ENCODE measurements around the gene MFNG. TPM values are rescaled to one million over a fixed set of nuclear protein-coding genes. Genes with fewer than 3 reads are reported as not detected.
A peak's percentile ranks its signal among the peaks of the same experiment; 100 is the strongest.
"Not testable (repeated sequence)": the region's sequence is repeated elsewhere in the genome, so short reads cannot be mapped to it uniquely, and the experiment has no call there.

Gene MFNG
- total RNA-seq, 1 experiment from 2014 or later = not detected

DNA sequence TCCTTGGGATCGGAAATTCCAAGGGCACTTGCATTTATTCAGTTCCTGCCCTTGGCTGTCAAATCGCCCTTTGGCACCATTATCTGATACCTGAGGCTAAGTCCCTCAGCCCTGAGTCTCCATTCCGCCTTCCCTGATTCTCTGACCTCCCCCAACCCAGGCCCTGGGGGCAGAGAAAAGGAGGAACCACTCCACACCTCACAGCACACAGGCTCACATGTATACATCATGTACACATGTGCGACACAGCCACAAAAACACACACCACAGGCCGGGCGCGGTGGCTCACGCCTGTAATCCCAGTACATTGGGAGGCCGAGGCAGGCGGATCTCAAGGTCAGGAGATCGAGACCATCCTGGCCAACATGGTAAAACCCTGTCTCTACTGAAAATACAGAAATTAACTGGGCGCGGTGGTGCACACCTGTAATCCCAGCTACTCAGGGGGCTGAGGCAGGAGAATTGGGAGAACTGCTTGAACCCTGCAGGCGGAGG, 17.9 kb downstream of the MFNG start:
- DNase-seq (ENCODE audit: low read depth, low spot score); in situ Hi-C loops (cut with HindIII; ENCODE audit: low pct_unique_long_range_greater_than_20kb, low sequenced_read_pairs): not testable (repeated sequence)

DNA sequence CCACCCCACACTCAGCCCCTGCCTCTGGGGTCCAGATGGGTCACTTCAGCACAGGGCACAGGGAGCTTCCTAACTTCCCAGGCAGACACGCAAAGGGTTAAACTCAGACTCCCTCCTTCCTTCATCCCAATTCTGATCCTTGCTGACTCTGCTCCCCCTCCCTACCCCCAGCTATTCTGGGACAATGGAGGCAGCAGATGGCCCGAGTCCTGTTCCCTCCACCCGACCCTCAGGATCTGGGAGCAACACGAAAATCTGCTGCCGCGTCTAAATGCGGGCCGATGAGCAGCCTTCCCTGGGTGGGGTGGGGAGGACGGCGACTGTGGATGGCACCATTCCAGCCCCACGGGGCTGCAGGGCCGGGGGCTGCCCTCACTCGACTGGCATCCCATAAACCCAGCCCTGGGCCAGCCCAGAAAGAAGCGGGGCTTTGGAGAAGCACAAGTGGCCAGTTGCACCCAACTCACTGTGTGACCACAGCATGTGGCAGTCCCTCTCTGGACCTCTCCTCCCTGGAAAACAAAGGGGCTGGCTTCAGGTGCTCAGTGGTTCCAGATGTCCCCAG, 18.7 kb downstream of the MFNG start:
- DNase-seq (ENCODE audit: low read depth, low spot score) = no peak
- in situ Hi-C loops (cut with HindIII; ENCODE audit: low pct_unique_long_range_greater_than_20kb, low sequenced_read_pairs) = no loop called here

DNA sequence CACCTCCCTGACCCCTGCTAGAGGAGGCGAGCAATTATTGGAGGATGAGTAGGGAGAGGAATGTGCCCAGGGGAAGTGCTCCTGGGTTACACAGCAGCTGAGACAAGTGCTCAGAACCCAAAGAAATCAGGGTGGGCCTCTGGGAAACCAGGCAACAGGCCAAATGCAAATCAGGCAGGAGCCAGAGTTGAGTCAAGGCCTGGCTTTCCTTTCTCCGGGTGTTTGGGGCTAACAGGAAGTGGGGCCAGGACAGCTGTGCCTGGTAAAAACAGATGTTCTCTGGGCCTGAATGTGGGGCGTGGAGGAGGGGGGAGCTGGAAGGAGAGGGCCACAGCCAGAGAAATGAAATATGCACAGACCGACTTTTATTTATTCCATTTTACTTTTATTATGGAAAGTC, 22.0 kb downstream of the MFNG start:
- in situ Hi-C loops (cut with HindIII; ENCODE audit: low pct_unique_long_range_greater_than_20kb, low sequenced_read_pairs) = no loop called here
- DNase-seq (ENCODE audit: low read depth, low spot score) = no peak

DNA sequence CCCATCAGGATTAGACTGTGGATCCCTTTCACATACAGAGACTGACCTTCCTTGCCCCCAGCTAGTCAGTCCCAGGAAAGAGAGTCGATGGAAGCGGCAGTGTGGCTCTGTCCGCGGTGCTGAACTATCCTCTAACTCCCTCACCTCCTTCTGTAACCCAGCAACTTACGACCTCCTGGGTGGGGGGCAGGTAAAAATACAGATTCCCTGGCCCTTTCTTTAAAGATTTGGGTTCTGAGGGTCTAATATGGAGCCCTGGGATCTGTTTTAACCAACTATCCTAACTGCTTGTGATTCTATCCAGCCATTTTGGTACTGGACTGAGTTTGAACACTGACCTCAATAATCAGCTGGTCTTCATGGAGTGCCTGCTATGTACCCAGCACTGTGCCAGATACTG, 23.2 kb downstream of the MFNG start:
- in situ Hi-C loops (cut with HindIII; ENCODE audit: low pct_unique_long_range_greater_than_20kb, low sequenced_read_pairs) = no loop called here
- peak; percentile 36 for DNase-seq (ENCODE audit: low read depth, low spot score)

DNA sequence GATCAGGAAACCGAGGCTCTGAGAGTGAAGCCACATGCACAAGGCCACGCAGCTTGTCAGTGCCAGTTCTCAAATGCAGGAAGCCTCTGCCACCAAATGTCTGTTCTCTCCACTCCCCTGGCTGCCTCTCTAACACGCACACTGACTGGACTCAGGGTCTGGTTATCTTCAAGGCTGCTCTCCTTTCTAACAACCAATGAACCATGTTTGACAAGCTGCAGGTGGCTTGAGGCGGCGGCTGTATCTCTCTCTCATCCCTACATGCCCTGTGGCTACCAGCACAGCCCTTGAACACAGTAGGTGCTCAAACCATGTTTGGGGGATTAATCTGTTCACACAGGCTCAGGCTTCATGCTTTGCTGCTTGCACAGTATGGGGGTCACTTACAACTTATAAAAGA, 23.7 kb downstream of the MFNG start:
- DNase-seq (ENCODE audit: low read depth, low spot score) = no peak
- in situ Hi-C loops (cut with HindIII; ENCODE audit: low pct_unique_long_range_greater_than_20kb, low sequenced_read_pairs) = no loop called here

DNA sequence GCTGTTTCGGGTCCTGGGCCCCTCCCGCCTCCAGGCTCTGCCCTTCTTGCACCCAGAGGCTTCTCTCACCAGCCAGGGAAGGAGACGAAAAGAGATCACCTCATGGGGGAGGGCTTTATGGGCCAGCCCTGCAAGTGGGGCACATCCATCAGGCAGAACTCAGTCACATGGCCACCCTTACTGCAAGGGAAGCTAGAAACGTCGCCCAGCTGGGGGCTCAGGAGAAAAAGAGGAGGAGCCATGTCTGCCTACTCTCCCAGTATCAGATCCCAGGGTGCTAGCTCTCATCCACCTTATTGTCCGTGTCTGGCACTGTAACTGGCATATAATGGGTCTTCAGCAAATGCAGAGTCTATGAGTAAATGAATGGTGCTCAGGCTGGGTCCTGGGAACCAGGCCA, 24.2 kb downstream of the MFNG start:
- in situ Hi-C loops (cut with HindIII; ENCODE audit: low pct_unique_long_range_greater_than_20kb, low sequenced_read_pairs) = no loop called here
- no peak for DNase-seq (ENCODE audit: low read depth, low spot score)

DNA sequence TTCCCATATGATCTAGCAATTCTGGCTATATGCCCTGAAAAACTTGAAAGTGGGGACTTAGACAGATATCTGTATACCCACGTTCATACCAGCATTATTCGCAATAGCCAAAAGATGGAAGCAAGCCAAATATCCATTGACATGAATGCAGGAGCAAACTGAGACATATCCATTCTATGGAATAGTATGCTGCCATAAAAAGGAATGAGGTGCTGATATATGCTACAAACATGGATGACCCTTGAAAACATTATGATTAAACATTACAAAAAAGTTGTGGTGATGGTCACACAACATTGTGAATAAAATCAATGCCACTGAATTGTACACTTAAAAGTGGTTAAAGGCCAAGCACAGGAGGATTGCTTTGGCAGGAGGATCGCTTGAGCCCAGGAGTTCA, 25.5 kb downstream of the MFNG start:
- in situ Hi-C loops (cut with HindIII; ENCODE audit: low pct_unique_long_range_greater_than_20kb, low sequenced_read_pairs) = no loop called here

DNA sequence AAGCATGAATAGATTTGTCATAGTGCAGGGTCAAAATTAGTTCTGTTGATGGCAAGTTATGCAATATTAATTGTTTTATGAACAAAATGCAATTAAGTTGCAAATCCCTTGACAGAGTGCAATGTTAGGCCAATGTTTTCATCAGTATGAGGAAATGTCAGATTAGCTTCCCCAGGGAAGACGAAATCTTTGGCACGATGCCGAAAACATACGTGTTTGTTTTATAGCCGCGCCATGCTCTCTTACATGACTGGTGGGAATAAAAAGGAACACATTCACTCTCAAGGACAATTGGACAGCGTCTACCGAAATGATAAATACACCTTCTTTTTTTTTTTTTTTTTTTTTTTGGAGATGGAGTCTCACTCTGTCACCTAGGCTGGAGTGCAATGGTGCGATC, 27.0 kb downstream of the MFNG start:
- in situ Hi-C loops (cut with HindIII; ENCODE audit: low pct_unique_long_range_greater_than_20kb, low sequenced_read_pairs) = no loop called here
- peak; percentile 19 for DNase-seq (ENCODE audit: low read depth, low spot score)

More for the DNA sequence above, 25.5 kb downstream of the MFNG start:
- DNase-seq (ENCODE audit: low read depth, low spot score) = no peak

DNA sequence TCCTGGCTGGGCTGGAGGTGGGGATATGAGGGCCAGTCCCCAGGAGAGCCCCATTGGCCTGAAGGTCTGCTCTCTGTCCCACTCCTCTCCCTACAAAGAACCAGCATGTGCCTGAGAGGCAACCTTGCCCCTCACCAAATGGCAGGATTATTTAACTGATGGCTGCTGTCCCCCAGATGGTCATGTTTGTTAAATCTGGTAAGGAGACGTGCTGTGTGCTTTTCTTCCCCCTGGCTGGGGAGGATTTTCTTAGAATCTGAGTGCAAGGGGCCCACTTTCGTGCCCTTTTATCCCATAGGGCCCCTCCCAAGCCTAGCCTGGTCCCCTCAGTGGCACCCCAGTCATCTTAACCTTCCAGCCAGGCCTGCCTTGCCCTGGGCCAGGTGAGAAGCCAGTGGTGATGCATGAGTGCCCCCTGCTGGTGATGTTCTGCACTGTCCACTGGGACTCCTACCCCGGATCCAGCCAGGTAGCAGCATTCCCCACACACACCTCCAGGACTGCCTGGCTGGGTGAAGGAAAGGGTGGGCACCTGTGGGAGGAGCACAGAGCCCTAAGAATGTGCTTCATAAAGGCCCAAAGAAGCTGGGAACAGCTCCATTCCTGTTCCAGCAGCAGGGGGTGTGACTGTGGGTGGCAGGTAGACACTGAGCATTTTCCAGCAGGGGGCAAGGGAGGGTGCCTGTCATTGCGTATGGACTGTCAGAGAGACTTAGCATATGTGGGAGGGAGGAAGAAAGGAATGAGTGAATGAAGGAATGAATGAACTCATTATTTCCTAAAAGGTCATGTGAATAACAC, 28.9 kb downstream of the MFNG start:
- in situ Hi-C loops (cut with HindIII; ENCODE audit: low pct_unique_long_range_greater_than_20kb, low sequenced_read_pairs) = no loop called here
- peak; percentile 77 for DNase-seq (ENCODE audit: low read depth, low spot score)

DNA sequence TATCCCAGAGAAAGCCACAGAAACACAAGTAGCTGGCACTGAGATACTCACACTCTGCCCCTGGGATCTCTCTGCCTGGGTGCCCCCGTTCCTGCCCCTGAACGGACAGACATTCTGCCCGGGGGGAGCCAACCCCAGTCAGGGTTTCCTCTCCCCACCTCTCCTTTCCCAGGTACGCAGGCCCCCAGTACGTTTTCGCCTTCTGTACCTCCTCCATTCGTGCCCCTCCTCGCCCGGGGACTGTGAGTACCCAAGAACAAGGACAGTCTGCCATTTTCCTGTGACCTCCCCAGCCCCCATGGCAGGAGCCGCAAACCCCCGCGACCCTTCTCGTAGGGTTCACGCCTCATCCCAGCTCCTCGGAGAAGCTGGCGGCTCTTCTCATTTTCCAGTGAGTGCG, 29.8 kb downstream of the MFNG start:
- no peak for DNase-seq (ENCODE audit: low read depth, low spot score)
- in situ Hi-C loops (cut with HindIII; ENCODE audit: low pct_unique_long_range_greater_than_20kb, low sequenced_read_pairs) = no loop called here

DNA sequence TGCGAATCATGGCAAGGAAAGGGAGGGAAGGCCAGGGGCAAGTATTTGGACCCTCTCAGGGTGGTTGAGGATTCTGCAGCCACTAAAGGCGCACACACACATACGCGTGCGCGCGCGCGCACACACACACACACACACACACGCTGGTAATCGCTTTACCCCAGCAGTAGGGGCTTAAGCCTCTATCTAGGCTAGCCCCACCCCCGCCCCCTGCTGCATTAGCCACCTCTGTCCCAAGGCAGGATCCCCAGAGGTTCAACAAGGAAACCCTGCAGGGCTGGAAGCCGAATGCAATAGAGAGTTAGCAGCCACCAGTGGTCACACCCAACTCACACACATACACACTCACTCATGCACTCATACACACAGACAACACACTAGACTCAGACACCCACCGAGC, 30.3 kb downstream of the MFNG start:
- DNase-seq (ENCODE audit: low read depth, low spot score) = no peak
- in situ Hi-C loops (cut with HindIII; ENCODE audit: low pct_unique_long_range_greater_than_20kb, low sequenced_read_pairs) = no loop called here

DNA sequence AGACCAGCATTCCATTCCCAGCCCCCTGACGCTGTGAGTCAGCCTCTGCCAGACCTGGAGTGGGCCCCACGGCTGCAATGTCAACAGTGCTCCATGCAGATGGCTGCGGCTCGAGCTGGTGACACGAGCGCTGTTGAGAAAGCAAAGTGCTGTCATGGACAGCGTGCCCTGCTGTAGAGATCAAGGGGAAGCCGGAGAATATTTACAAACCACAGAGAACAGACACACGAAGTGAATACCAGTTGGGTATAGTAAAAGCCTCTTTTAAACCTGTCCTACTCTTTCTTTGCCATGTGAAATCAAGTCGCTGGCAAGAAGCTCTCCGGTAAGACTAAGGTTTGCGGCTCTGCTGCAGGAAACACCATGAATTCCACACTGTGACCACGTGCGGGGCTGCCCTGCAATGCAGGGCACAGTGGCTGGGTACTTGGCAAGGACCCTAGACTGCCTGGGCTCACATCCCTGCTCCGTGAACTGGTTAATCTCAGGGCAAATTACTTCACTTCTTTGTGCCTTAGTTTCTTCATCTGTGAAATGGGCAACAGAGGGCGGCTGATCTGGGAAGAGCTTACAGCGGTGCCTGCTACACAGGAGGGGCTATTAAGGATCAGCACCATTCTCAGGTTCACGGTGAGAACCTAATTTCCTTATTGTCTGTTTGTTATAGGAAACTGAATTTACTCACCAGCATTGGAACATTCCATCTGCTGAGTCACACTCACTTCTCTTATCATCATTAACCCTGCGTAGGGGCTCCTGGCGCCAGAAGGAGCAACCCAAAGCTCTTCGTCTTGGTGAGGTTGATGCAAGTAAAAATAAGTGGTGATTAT, 31.1 kb downstream of the MFNG start:
- in situ Hi-C loops (cut with HindIII; ENCODE audit: low pct_unique_long_range_greater_than_20kb, low sequenced_read_pairs) = no loop called here
- DNase-seq (ENCODE audit: low read depth, low spot score) = no peak

DNA sequence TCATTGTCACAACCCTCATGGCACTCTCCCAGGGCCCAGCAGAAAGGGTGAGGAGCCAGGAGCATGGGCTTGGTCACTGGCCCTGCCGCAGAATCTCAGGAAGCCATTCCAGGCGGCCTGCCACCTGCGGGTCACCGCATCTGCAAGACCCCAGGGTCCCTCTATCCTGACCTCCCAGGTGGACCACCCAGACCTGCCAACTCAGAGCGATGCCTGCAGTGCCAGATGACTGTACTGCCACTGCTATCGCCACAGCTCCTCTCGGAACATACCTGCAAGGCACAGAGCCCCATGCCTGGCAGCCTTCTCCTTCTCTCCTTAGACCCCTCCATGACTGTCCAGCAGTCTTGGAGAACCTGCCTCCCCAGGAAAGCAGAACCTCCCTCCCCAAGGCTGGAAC, 32.5 kb downstream of the MFNG start:
- no peak for DNase-seq (ENCODE audit: low read depth, low spot score)
- in situ Hi-C loops (cut with HindIII; ENCODE audit: low pct_unique_long_range_greater_than_20kb, low sequenced_read_pairs) = no loop called here

DNA sequence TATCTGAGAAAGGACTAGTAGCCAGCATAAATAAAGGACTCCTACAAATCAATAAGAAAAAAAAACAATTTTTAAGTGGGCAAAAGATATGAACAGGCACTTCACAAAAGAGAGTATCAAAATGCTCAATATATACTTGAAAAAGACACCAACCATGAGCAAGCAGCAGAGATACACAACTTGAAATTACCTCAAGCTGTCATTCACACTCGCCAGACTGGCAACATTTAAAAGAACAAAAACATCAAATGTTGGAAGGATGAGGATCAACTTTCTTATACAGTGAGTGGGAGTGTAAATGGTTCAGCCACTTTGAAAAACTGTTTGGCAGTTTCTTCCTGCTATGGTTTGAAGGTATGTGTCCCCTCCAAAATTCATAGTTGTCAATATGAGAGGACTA, 35.0 kb downstream of the MFNG start:
- in situ Hi-C loops (cut with HindIII; ENCODE audit: low pct_unique_long_range_greater_than_20kb, low sequenced_read_pairs) = no loop called here
- no peak for DNase-seq (ENCODE audit: low read depth, low spot score)

DNA sequence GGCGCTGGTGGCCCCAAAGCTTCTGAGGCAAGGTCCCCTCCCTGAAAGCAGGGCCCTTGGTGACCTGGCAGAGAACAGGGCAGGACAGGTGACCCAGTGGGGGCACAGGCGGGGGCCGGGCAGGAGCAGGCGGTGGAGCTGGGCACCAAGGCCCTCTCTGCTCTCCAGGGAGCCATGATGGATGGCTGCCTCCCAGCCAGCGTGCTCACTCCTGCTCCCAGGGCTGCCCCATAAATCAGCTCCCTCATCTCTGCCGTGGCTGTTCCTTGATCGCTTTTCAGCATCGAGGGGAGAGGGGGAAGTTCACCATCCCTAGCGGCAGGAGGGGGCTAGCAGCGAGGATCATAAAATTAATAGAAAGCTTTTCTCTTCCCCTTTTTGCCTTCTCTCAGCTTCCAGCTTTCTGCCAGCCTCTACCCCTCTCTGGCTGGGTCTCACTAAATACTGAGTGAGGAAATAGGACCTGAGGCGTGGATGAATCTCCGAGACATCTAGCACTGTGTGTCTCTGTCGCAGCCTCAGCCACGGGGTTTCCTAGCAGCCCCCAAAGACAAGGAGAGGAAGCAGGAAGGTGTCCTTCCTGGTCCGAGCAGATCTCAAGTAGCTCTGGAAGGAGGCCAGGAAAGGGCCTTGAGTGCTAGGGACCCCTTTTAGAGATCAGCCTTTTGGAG, 36.7 kb downstream of the MFNG start:
- DNase-seq (ENCODE audit: low read depth, low spot score) = no peak
- in situ Hi-C loops (cut with HindIII; ENCODE audit: low pct_unique_long_range_greater_than_20kb, low sequenced_read_pairs) = no loop called here

DNA sequence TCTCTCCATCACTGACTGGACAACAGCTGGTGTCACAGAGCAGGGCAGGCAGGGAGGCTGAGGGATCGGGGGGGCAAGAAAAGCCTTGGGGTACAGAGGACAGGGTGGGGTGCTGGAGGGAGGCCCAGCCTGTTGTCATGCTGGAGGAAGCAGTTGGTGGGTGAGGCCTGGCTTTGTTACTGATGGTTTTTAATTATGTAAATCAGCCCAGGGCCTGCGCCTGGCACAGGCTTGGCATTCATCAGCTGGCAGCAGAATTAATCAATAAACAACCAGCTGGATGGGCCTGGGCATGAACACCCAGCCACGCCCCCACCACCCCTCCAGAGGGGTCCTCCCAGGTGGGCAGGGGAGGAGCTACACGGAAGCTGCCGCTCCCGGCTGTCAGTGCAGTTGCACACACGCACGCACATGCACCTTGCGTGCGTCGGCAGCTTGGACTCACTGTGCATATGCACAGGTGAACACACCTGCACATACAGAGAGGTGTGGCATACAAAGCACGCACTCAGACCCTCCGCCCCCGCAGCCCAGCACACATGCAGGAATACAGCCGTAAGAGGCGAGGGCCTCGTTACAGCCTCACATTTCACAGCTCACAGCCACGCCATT, 37.6 kb downstream of the MFNG start:
- in situ Hi-C loops (cut with HindIII; ENCODE audit: low pct_unique_long_range_greater_than_20kb, low sequenced_read_pairs) = no loop called here
- DNase-seq (ENCODE audit: low read depth, low spot score) = no peak

DNA sequence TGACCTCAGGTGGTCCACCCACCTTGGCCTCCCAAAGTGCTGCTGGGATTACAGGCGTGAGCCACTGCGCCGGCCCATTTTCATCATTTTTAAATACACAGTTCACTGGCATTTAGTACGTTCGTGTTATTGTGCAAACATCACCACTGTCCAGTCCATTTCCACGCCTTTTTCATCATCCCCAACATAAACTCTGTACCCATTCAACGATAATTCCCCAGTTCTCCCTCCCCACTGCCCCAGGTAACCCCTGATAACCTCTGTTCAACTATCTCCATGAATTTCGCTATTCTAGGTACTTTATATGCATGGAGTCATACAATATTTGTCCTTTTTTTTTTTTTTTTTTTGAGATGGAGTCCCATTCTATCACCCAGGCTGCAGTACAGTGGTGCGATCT, 40.7 kb downstream of the MFNG start:
- DNase-seq (ENCODE audit: low read depth, low spot score) = no peak
- in situ Hi-C loops (cut with HindIII; ENCODE audit: low pct_unique_long_range_greater_than_20kb, low sequenced_read_pairs) = no loop called here

DNA sequence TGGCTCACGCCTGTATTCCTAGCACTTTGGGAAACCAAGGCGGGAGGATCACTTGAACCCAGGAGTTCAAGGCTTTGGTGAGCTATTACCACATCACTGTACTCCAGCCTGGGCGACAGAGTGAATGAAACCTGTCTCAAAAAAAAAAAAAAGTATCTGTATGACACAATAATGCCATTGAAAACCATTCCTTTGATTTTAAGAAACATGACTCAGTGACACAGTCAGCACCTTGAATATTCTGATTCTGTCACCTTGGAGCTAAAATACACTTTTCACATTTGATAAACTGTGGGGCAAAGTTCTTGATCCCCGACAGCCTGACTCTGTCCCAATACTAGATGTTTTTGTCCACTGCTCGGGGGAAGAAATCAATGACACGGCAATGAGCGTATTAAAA, 42.2 kb downstream of the MFNG start:
- DNase-seq (ENCODE audit: low read depth, low spot score) = no peak
- in situ Hi-C loops (cut with HindIII; ENCODE audit: low pct_unique_long_range_greater_than_20kb, low sequenced_read_pairs) = no loop called here

All from SK-MEL-5 (cell line).